ENCODE measurements around the gene TENM4. TPM values are rescaled to one million over a fixed set of nuclear protein-coding genes. Genes with fewer than 3 reads are reported as not detected.

The TENM4 gene
- polyA plus RNA-seq, 1 donor from 2014 or later = 16.8 TPM

- no peak overlapping the region for H2AFZ ChIP-seq (ENCODE audit: low read depth, low read length)
- H3K9ac ChIP-seq (ENCODE audit: low read length) = no peak overlapping the region
- H3F3A ChIP-seq (ENCODE audit: insufficient read depth, low read length, poor library complexity, severe bottlenecking) = no peaks in the 10 kb centered on the region
- TF ChIP-seq EZH2 (IDR thresholded peaks at IDR 0.05; ENCODE audit: borderline replicate concordance, insufficient read depth, low read length, poor library complexity, severe bottlenecking) (no peak), TAF1 (IDR thresholded peaks at IDR 0.05; ENCODE audit: low read depth) (no peak), SMC3 (conservative IDR thresholded peaks at IDR 0.05; ENCODE audit: poor library complexity) (no peak), CTCF (IDR thresholded peaks at IDR 0.05; ENCODE audit: poor library complexity, severe bottlenecking) (no peak), REST (IDR thresholded peaks at IDR 0.05; ENCODE audit: borderline replicate concordance) (no peak), MXI1 (conservative IDR thresholded peaks at IDR 0.05; ENCODE audit: poor library complexity, severe bottlenecking) (no peak), EP300 (conservative IDR thresholded peaks at IDR 0.05; ENCODE audit: poor library complexity, severe bottlenecking) (no peak), RAD21 (conservative IDR thresholded peaks at IDR 0.05) (no peak), POLR2AphosphoS5 (IDR thresholded peaks at IDR 0.05) (no peak)
- H3K36me3 ChIP-seq (ENCODE audit: insufficient read depth, low read length) = no peaks in the 10 kb centered on the region
- H3K9me2 ChIP-seq (ENCODE audit: insufficient read depth, low read length) = no peaks in the 10 kb centered on the region
- H3K79me2 ChIP-seq (replicated peaks; ENCODE audit: insufficient read depth, low read length) = no peaks in the 10 kb centered on the region
- no peaks in the 10 kb centered on the region for H3K27me3 ChIP-seq (ENCODE audit: insufficient read depth, low read depth, low read length)
- no peaks in the 10 kb centered on the region for H4K20me1 ChIP-seq (ENCODE audit: insufficient read depth)
- H3K4me2 ChIP-seq (ENCODE audit: low read length) = no peak overlapping the region
- H3K27ac ChIP-seq (ENCODE audit: low read length) = no peak overlapping the region
- H3K4me3 ChIP-seq (ENCODE audit: low read length) = no peak overlapping the region
- H3K9me3 ChIP-seq (ENCODE audit: low read length) = no peaks in the 10 kb centered on the region
These were observed 749.6 kb downstream of the TENM4 start for GRCh38 chr11:78691215-78691614.

- TF ChIP-seq MXI1 (conservative IDR thresholded peaks at IDR 0.05; ENCODE audit: poor library complexity, severe bottlenecking) = no peak
- no peak for TF ChIP-seq CTCF (IDR thresholded peaks at IDR 0.05; ENCODE audit: poor library complexity, severe bottlenecking)
- TF ChIP-seq POLR2AphosphoS5 (IDR thresholded peaks at IDR 0.05) = no peak
- no peak for TF ChIP-seq REST (IDR thresholded peaks at IDR 0.05; ENCODE audit: borderline replicate concordance)
- no peak for TF ChIP-seq RAD21 (conservative IDR thresholded peaks at IDR 0.05)
- TF ChIP-seq EP300 (conservative IDR thresholded peaks at IDR 0.05; ENCODE audit: poor library complexity, severe bottlenecking) = no peak
- TF ChIP-seq EZH2 (IDR thresholded peaks at IDR 0.05; ENCODE audit: borderline replicate concordance, insufficient read depth, low read length, poor library complexity, severe bottlenecking) = no peak
- TF ChIP-seq TAF1 (IDR thresholded peaks at IDR 0.05; ENCODE audit: low read depth) = no peak
- TF ChIP-seq SMC3 (conservative IDR thresholded peaks at IDR 0.05; ENCODE audit: poor library complexity) = no peak
- Histone ChIP-seq H3F3A (ENCODE audit: insufficient read depth, low read length, poor library complexity, severe bottlenecking) (no peaks in the 10 kb centered on the region), H3K4me2 (ENCODE audit: low read length) (no peak overlapping the region), H3K9me2 (ENCODE audit: insufficient read depth, low read length) (no peaks in the 10 kb centered on the region), H3K9ac (ENCODE audit: low read length) (no peak overlapping the region), H2AFZ (ENCODE audit: low read depth, low read length) (no peak overlapping the region), H4K20me1 (ENCODE audit: insufficient read depth) (no peaks in the 10 kb centered on the region), H3K79me2 (replicated peaks; ENCODE audit: insufficient read depth, low read length) (no peaks in the 10 kb centered on the region), H3K27me3 (ENCODE audit: insufficient read depth, low read depth, low read length) (no peaks in the 10 kb centered on the region), H3K4me3 (ENCODE audit: low read length) (no peak overlapping the region), H3K9me3 (ENCODE audit: low read length) (no peaks in the 10 kb centered on the region), H3K27ac (ENCODE audit: low read length) (no peak overlapping the region), H3K36me3 (ENCODE audit: insufficient read depth, low read length) (no peaks in the 10 kb centered on the region)
These were observed 750.4 kb downstream of the TENM4 start for GRCh38 chr11:78690352-78690987.
